Subcutaneous preadipocyte (primary cell): Measurements from ENCODE around the gene CNIH1. TPM values are rescaled to one million over a fixed set of nuclear protein-coding genes. Genes with fewer than 3 reads are reported as not detected.

Experiments used
- total RNA-seq: library from RNA; depleted of rRNA; stranded (reverse); fragments of >200 nt; gene quantifications from 2 replicates; pipeline ENCODE4 v1.2.3, GENCODE V29; 2012

Gene CNIH1
- 61.4 and 109 TPM in 2 replicates for total RNA-seq

GRCh38 chr14:54440873-54441868 lies at the start of gene CNIH1:
Gene CNIH1 (minus strand): TSS chr14:54441374. CDS start chr14:54441327, 47 bp downstream.

GRCh38 chr14:54488646-54489317 lies 47.6 kb upstream of the CNIH1 start, which contains the start of gene GMFB:
Gene GMFB (minus strand): TSS chr14:54488980. CDS start chr14:54488927, 53 bp downstream.

GRCh38 chr14:54396493-54397335 lies 44.5 kb downstream of the CNIH1 start, which contains the start of gene CDKN3:
Gene CDKN3 (plus strand): TSS chr14:54397007. CDS start chr14:54397069, 62 bp downstream.

Other genes starting within 250 kb of the CNIH1 start
- gene CDKN3, start 44.4 kb downstream of the CNIH1 start, total RNA-seq = 53.2 and 64.3 TPM in 2 replicates
- 95.0 and 101 TPM in 2 replicates for gene GMFB, start 47.6 kb upstream of the CNIH1 start, total RNA-seq
- gene CGRRF1, start 68.5 kb upstream of the CNIH1 start, total RNA-seq = 7.0 and 10.2 TPM in 2 replicates
- 15.1 and 27.0 TPM in 2 replicates for gene SAMD4A, start 125.8 kb upstream of the CNIH1 start, total RNA-seq